ENCODE data around the gene TNMD.

DNA sequence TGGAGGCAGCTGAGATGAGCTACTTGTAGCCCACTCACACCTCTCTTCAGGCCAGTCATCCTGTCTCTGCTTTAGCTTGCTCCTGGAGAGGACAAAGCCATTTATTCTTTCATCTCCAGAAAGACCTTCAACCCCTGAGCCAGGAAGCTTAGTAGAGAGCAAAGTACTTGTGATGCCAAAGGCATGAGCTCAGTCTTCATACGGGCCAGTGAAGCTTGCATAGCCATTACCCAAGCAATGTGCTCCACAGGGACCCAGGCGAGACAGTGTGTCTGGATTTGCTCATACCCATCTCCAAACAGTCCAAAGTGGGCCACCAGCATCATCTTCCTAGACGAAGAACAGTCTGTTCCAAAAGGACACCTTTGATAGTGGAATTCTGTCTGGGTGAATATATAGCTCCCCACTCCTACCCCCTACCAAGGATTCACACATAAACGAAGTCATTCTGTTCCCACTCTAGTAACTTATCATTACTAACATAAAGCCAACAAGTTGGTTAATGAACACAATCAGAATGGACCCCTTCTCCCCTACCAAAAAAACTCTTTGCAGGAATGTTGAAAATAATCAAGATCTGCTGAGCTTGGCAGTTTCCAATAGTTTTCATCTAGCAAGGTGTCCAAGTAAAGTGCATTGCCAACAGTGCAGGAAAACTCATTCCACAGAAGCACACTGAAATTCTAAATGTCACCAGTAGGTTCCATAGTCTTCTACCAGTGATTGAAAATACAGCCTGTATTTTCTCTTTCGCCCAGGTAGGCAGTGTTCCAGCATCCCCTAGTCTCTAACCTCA, 6.7 kb downstream of the TNMD start:
- TF ChIP-seq, protein P1, sequence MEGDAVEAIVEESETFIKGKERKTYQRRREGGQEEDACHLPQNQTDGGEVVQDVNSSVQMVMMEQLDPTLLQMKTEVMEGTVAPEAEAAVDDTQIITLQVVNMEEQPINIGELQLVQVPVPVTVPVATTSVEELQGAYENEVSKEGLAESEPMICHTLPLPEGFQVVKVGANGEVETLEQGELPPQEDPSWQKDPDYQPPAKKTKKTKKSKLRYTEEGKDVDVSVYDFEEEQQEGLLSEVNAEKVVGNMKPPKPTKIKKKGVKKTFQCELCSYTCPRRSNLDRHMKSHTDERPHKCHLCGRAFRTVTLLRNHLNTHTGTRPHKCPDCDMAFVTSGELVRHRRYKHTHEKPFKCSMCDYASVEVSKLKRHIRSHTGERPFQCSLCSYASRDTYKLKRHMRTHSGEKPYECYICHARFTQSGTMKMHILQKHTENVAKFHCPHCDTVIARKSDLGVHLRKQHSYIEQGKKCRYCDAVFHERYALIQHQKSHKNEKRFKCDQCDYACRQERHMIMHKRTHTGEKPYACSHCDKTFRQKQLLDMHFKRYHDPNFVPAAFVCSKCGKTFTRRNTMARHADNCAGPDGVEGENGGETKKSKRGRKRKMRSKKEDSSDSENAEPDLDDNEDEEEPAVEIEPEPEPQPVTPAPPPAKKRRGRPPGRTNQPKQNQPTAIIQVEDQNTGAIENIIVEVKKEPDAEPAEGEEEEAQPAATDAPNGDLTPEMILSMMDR (IDR thresholded peaks at IDR 0.05 in 8 of 11, conservative IDR thresholded peaks at IDR 0.05 in 3 of 11), result no peak
- no peak for TF ChIP-seq POLR2A (IDR thresholded peaks at IDR 0.05)

Data from spleen (tissue), 7 donors.